ENCODE results near the gene RABGEF1.
"Not testable (repeated sequence)": the region's sequence is repeated elsewhere in the genome, so short reads cannot be mapped to it uniquely, and the experiment has no call there.

RABGEF1 gene

DNA sequence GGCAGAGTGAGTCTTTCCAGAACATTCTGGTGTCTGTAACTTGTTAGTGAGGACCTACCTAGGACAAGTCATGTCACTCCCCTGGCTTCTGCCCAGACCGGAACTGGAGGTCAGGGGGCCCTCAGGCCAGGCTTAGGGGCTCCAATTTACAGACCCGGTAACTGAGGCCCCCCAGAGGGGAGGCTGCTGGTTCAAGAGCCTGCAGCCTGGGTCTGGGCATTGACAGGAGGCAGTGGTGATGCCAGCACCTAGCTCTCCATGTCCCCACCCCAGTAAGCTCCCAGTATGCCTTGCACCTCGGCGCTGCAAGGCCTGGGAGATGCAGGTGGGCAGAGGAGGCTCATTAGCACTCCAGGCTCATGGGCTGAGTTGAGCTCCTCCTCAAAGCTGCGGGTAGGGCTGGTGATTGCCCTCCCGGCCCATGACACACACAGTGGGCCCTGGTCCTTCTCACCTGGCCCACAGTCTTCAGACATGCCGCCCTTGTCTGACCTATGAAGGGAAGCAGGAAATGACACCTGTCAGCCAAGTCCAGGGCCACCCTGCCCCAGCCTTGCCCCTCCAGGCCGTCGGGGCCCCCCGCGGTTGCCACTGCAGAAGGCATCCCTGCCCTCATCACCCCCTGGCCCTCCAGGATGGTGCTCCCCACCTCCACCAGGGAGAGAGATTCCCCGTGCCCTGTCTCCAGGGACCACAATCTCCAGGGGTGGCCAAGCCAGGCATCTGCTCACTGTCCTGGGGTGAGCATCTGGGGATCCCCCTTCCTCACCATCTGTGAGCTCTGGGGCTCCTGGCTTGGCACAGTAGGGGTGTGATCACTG is 92.2 kb downstream of the RABGEF1 start:
- no peak for TF ChIP-seq ZNF274 (IDR thresholded peaks at IDR 0.05; ENCODE audit: low read depth, low read length)
- no peak overlapping the region for H3K4me3 ChIP-seq (ENCODE audit: low read length)

DNA sequence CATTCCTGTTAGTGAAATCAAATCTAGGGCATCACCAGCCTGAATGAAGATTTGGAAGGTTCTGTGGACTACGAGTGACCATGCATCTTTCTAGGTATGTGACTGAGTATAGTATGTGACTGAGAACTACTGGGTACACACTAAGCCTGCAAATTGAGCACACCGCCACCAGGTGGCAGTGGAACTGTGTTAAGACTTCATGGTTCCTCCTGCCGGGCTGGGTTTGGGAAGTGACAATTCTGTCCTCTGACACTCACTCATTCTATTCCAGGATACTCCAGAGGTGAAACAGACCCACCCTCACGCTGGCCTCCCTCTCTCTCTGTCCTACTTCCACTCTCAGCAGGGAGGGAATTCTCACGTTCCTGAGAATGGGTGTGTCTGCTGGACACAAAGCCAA is 96.5 kb downstream of the RABGEF1 start:
- no peak for TF ChIP-seq ZNF274 (IDR thresholded peaks at IDR 0.05; ENCODE audit: low read depth, low read length)
- no peak overlapping the region for H3K4me3 ChIP-seq (ENCODE audit: low read length)

DNA sequence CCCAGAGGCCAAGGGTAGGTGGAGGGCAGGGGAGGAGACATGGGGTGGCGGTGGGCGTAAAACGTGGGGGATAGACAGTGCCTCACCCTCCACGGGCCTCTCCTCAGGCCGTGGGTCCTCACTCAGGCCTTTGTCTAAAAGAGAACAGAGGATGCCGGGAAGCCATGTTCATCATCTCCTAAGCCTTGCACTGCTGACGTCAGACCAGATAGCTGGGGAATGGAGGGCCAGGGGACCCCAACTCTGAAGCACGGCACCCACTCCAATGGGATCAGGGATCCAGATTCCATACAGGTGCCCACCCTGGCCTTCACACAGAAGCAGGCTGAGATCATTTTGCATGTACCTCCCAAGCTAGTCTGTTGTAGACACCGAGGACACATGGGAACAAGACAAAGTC is 97.1 kb downstream of the RABGEF1 start:
- no peak for TF ChIP-seq ZNF274 (IDR thresholded peaks at IDR 0.05; ENCODE audit: low read depth, low read length)
- H3K4me3 ChIP-seq (ENCODE audit: low read length): no peak overlapping the region

DNA sequence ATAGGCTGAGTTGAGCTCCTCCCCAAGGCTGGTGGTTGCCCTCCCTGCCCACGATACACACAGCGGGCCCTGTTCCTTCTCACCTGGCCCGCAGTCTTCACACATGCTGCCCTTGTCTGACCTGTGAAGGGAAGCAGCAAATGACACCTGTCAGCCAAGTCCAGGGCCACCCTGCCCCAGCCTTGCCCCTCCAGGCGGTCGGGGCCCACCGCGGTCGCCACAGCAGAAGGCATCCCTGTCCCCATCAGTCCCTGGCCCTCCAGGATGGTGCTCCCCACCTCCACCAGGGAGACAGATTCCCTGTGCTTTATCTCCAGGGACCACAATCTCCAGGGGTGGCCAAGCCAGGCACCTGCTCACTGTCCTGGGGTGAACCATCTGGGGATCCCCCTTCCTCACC is 99.3 kb downstream of the RABGEF1 start:
- H3K4me3 ChIP-seq (ENCODE audit: low read length): no peak overlapping the region
- no peak for TF ChIP-seq ZNF274 (IDR thresholded peaks at IDR 0.05; ENCODE audit: low read depth, low read length)

DNA sequence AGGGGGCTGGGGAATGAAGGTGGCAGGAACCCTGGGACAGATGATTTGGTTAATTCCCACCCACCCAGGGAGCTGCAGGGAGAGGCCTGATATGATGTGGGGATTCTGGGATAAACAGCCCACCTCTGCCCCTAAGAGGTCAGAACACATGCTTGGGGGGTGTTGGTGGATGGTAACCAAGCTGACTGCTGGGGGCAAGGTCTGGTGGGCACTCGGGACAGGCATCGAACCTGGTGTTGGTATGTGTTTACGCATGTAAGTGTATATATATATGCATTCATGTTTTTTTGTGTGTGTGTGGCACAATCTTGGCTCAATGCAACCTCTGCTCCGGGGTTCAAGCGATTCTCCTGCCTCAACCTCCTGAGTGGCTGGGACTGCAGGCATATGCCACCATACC is 99.8 kb downstream of the RABGEF1 start:
- no peak for TF ChIP-seq ZNF274 (IDR thresholded peaks at IDR 0.05; ENCODE audit: low read depth, low read length)
- H3K4me3 ChIP-seq (ENCODE audit: low read length): no peak overlapping the region

DNA sequence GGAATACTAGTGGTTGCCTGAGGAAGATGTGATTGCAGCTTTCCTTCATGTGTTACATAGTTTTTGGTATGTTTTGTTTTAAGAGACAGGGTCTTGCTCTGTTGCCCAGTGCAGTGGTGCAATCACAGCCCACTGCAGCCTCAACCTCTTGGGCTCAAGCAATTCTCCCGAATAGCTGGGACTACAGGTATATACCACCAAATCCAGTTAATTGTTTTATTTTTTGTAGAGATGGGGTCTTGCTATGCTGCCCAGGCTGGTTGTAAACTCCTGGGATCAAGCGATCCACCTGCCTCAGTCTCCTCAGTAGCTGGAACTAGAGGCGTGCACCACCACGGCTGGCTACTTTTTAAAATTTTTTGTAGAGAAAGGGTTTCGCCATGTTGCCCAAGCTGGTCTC is 101.4 kb downstream of the RABGEF1 start:
- no peak overlapping the region for H3K4me3 ChIP-seq (ENCODE audit: low read length)
- TF ChIP-seq ZNF274 (IDR thresholded peaks at IDR 0.05; ENCODE audit: low read depth, low read length): no peak

DNA sequence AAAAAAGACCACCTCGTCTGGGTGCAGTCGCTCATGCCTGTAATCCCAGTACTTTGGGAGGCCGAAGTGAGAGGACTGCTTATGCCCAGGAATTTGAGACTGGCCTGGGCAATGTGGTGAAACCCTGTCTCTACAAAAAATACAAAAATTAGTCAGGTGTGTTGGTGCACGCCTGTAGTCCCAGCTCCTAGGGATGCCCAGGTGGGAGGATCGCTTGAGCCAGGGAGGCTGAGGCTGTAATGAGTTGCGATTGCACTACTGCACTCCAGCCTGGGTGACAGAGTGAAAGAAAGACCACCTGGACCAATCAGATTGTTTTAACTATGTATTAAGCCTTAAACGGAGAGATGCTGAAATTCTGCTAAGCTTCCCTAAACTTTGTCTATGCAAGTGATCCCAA is 103.0 kb downstream of the RABGEF1 start:
- not testable (repeated sequence) for H3K4me3 ChIP-seq (ENCODE audit: low read length)

DNA sequence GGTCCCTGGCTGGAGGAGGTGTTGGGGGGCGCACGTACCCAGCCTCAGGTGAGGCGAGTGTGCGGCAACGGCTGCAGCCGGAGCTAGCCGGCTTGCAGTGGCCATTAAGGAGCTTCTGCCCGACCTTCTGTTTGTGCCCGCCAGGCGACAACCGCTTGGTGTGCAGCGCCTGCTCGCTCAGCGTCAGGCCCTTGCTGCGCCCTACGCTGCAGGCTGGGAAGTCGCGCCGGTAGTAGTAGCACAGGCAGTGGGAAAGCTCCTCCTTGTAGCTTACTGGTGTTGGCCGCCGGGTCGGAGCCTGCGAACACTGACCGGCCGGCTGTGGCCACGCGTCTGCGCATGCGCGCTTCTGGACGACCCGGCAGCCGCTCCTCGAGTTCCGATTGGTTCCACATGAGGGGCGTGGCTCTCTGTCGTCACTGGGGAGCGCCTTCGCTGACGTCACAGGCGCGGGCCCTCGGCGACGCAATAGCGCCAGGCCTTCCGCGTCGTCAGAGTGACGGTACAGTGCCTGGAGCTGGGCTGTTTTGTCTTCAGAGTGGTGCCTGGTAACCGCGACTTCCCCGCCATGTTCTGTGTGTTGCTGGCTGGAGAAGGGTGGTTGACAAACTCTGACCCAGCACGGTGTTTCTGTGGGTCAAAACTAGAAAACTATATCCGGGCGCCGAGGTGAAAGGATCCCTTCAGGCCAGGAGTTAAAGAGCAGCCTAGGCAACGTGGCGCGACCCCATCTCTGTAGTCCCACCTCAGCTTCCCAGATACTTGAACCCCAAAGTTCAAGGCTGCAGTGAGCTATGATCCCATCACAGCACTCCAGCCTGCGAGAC is 104.2 kb downstream of the RABGEF1 start:
- peak overlapping the region; percentile 79 for H3K4me3 ChIP-seq (ENCODE audit: low read length)
- TF ChIP-seq ZNF274 (IDR thresholded peaks at IDR 0.05; ENCODE audit: low read depth, low read length): no peak

DNA sequence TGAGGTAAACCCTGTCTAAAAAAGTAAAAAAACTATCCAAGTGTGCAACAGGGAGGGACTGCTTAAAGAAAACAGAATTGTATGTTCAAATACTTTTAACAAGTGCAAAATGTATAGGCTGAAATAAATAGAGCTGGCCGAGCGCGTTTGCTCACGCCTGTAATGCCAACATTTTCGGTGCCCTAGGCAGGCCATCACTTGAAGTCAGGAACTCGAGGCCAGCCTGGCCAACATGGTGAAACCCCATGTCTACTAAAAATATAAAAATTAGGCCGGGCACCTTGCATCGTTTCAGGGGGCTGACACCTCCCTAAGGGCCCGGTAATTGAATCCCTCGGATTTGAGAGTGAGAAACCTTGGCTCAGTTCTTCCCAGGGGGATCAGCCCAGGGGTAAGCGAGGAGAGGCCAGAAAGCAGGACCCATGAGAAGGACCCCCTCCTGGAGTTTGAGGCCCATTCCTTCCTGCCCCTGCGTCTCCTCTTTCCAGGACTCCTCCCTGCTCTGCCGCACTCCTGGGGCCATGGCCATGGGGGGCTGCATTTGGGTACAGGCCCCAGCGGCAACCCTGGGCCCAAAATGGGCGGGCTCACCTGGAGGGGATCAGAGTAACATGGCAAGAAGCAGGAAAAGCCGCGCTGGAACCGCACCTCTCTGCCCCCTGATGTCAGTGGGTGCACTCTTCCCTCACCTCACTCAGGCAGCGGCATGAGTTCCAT is 105.0 kb downstream of the RABGEF1 start:
- peak overlapping the region; percentile 79 for H3K4me3 ChIP-seq (ENCODE audit: low read length)
- TF ChIP-seq ZNF274 (IDR thresholded peaks at IDR 0.05; ENCODE audit: low read depth, low read length): no peak

DNA sequence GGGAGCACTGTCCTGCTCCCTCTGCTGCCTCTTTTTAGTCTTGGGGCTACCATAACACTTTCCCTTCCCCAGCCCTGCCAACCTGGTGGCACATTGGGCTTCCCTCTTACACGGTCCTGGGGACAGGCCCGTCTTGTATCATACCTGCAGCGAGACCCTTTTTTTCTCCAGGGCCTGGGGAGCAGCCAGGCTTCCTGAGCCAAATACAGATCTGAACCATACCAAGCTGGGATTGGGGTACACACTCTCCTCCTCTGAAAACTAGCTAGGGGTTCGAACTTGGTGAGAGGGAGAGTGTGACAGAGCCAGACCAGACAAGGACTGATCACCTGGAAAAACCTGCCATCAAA is 105.5 kb downstream of the RABGEF1 start:
- H3K4me3 ChIP-seq (ENCODE audit: low read length): not testable (repeated sequence)

DNA sequence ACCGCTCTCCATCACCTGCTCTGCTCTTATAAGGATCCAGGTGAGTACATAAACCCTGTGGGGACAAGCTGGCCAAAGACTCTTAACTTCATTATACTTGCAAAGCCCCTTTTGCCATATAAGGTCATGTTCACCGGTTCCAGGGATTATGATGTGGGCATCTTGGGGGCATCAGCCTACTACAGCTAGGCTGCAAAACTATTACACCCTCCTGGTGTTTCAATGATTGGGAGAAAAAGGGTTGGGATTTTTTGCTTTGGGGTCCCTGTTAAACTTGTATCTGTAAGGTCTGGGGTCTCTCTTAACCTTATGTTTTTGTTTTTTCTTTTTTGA is 107.0 kb downstream of the RABGEF1 start:
- H3K4me3 ChIP-seq (ENCODE audit: low read length): not testable (repeated sequence)

DNA sequence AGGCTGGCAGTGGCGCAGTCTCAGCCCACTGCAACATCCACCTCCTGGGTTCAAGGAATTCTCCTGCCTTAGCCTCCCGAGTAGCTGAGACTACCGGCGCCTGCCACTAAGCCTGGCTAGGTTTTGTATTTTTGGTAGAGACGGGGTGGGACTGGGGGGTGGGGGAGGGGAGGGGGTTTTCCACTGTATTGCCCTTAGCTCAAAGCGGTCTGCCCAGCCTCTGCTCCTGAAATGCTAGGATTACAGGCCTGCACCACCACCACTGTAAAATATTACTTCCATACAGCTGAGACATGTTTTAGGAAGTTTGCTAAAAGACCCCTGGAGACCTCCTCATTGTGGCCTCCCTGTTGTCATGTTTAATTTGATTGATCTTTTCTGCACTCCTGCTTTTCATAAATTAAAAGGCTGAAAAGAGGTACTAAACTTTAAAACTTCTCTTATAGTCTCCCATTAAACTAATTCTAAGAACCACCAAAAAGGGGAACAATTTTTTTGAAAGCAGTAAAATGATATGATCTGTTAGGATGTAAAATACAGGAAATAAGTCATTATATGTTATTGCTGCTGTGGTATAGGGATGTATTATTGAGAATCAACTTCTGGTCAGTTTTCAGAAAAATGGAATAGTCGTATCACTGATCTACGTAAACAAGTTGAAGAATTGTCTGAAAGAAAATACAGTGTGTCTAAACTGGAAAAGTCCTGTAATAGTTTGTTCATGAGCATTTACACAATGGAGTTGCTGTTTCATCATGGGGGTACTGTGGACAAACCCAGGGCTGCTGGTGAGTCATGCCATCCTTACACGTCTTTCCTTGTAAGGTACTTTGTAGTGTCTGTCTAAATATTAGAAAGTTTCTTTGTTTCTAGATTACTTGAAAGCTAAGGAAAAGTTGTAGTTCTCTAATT is 107.6 kb downstream of the RABGEF1 start:
- H3K4me3 ChIP-seq (ENCODE audit: low read length): no peak overlapping the region
- TF ChIP-seq ZNF274 (IDR thresholded peaks at IDR 0.05; ENCODE audit: low read depth, low read length): no peak

DNA sequence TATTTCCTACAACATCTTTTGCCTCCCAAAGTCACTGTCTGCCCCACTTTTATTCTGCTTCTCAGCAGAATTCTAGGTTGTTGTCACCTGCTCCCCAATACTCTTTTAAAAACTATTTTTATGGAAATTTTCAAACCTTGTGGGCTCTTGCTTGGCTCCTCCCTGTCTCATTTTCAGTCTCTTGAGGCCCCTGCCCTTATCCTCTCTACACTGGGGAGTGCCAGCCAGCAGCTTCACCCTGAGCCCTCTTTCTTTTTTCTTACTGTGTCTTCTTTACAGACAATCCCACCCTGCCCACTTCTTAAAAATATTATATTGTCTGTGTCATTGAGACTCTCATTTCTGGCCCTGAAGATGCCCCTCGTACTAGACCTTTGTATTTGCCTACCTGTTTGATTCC is 118.8 kb downstream of the RABGEF1 start:
- no peak overlapping the region for H3K4me3 ChIP-seq (ENCODE audit: low read length)
- no peak for TF ChIP-seq ZNF274 (IDR thresholded peaks at IDR 0.05; ENCODE audit: low read depth, low read length)

Measured in GM08714 (cell line).